Thoracic aorta (tissue), 2 donors: ENCODE data around the gene ABCC1. TPM values are rescaled to one million over a fixed set of nuclear protein-coding genes. Genes with fewer than 3 reads are reported as not detected.

Experiments used
- ATAC-seq: fragments of 150-250 bp; one replicate; pipeline ENCODE4 v1.8.0; 2017; ENCODE audit warnings: low read depth; ENCODE audit not compliant: insufficient number of reproducible peaks, low FRiP score
- DNase-seq: peaks from one replicate; pipeline ENCODE4 v3.0.0-alpha.2; 2020; ENCODE audit warnings: low spot score
- H3K27ac ChIP-seq, 2 donors: fragments of 200-600 bp; sonication (generic); 1 replicate in 1 of 2; 2 replicates in 1 of 2; pipeline ENCODE4 v1.5.1; 2016; ENCODE audit warnings: mild to moderate bottlenecking in 2 of 2, moderate library complexity in 2 of 2
- H3K27me3 ChIP-seq: fragments of 200-600 bp; sonication (generic); replicated peaks from 2 replicates; pipeline ENCODE4 v1.6.0; 2016; ENCODE audit warnings: mild to moderate bottlenecking; ENCODE audit not compliant: insufficient read depth
- H3K36me3 ChIP-seq: fragments of 200-600 bp; sonication (generic); one replicate; pipeline ENCODE4 v1.5.1; 2016
- H3K4me1 ChIP-seq, 2 donors: fragments of 200-600 bp; sonication (generic); 1 replicate in 1 of 2; 2 replicates in 1 of 2; pipeline versions ENCODE4 v1.5.1 to v1.6.0; 2016; ENCODE audit warnings: low read depth in 2 of 2, mild to moderate bottlenecking in 1 of 2; ENCODE audit not compliant: control insufficient read depth in 1 of 2
- H3K4me3 ChIP-seq: fragments of 200-600 bp; sonication (generic); 2 replicates; pipeline ENCODE4 v1.5.1; 2016; ENCODE audit warnings: mild to moderate bottlenecking
- H3K9me3 ChIP-seq: fragments of 200-600 bp; sonication (generic); 2 replicates; pipeline ENCODE4 v1.5.1; 2016
- CTCF ChIP-seq: fragments of 200-600 bp; sonication (generic); IDR thresholded peaks from one replicate; pipeline ENCODE4 v1.5.1; 2019; ENCODE audit warnings: antibody characterized with exemption
- total RNA-seq, 2 donors: library from RNA; depleted of rRNA; stranded (reverse); fragments of >200 nt; gene quantifications; one replicate each; pipeline versions ENCODE4 v1.1.0 to v1.2.3, GENCODE V29; 2016

The ABCC1 gene
- total RNA-seq, 2 donors from 2014 or later = 89.2 to 94.9 TPM

GRCh38 chr16:16031401-16031800 lies 82.0 kb downstream of the ABCC1 start:
- H3K27me3 ChIP-seq = no peaks in the 10 kb centered on the region
- ATAC-seq (no peak), DNase-seq (no peak)
- no peaks in the 10 kb centered on the region for H3K9me3 ChIP-seq
- peaks cover 17 to 52% of the 10 kb centered on the region in 2 donors for H3K4me1 ChIP-seq
- peaks cover 18% of the 10 kb centered on the region for H3K36me3 ChIP-seq
- no peak overlapping the region for H3K4me3 ChIP-seq
- TF ChIP-seq CTCF = no peak
- no peak overlapping the region for H3K27ac ChIP-seq

GRCh38 chr16:16032271-16032979 lies 83.0 kb downstream of the ABCC1 start:
- no peaks in the 10 kb centered on the region for H3K9me3 ChIP-seq
- H3K4me1 ChIP-seq = peaks cover 17 to 42% of the 10 kb centered on the region in 2 donors
- TF ChIP-seq CTCF = no peak
- H3K36me3 ChIP-seq = peaks cover 28% of the 10 kb centered on the region
- ATAC-seq (no peak), DNase-seq (no peak)
- no peak overlapping the region for H3K4me3 ChIP-seq
- H3K27me3 ChIP-seq = no peaks in the 10 kb centered on the region
- no peak overlapping the region for H3K27ac ChIP-seq

- Histone ChIP-seq H3K4me3 (no peak overlapping the region), H3K36me3 (peaks cover 36% of the 10 kb centered on the region), H3K27ac (no peak overlapping the region), H3K9me3 (no peaks in the 10 kb centered on the region), H3K27me3 (no peaks in the 10 kb centered on the region), H3K4me1 (peaks cover 17 to 34% of the 10 kb centered on the region in 2 donors)
- no peak for TF ChIP-seq CTCF
- ATAC-seq = no peak
- no peak for DNase-seq
Measured at GRCh38 chr16:16033208-16033717, 83.8 kb downstream of the ABCC1 start.

- H3K27ac ChIP-seq = no peak overlapping the region
- ATAC-seq (no peak), DNase-seq (no peak)
- H3K4me3 ChIP-seq = no peak overlapping the region
- no peak for TF ChIP-seq CTCF
- H3K27me3 ChIP-seq = no peaks in the 10 kb centered on the region
- H3K4me1 ChIP-seq = peaks cover 0 to 9% of the 10 kb centered on the region in 2 donors
- H3K36me3 ChIP-seq = peaks cover 47% of the 10 kb centered on the region
- no peaks in the 10 kb centered on the region for H3K9me3 ChIP-seq
Measured at GRCh38 chr16:16036359-16036792, 87.0 kb downstream of the ABCC1 start.

GRCh38 chr16:16037521-16037920 lies 88.1 kb downstream of the ABCC1 start:
- peaks cover 47% of the 10 kb centered on the region for H3K36me3 ChIP-seq
- H3K9me3 ChIP-seq = no peaks in the 10 kb centered on the region
- no peaks in the 10 kb centered on the region for H3K27me3 ChIP-seq
- ATAC-seq = no peak
- no peak overlapping the region for H3K4me3 ChIP-seq
- H3K4me1 ChIP-seq = peaks cover 0 to 17% of the 10 kb centered on the region in 2 donors
- TF ChIP-seq CTCF = no peak
- no peak overlapping the region for H3K27ac ChIP-seq
- no peak for DNase-seq
